ENCODE data around the gene DYRK1A.

Gene DYRK1A

DNA sequence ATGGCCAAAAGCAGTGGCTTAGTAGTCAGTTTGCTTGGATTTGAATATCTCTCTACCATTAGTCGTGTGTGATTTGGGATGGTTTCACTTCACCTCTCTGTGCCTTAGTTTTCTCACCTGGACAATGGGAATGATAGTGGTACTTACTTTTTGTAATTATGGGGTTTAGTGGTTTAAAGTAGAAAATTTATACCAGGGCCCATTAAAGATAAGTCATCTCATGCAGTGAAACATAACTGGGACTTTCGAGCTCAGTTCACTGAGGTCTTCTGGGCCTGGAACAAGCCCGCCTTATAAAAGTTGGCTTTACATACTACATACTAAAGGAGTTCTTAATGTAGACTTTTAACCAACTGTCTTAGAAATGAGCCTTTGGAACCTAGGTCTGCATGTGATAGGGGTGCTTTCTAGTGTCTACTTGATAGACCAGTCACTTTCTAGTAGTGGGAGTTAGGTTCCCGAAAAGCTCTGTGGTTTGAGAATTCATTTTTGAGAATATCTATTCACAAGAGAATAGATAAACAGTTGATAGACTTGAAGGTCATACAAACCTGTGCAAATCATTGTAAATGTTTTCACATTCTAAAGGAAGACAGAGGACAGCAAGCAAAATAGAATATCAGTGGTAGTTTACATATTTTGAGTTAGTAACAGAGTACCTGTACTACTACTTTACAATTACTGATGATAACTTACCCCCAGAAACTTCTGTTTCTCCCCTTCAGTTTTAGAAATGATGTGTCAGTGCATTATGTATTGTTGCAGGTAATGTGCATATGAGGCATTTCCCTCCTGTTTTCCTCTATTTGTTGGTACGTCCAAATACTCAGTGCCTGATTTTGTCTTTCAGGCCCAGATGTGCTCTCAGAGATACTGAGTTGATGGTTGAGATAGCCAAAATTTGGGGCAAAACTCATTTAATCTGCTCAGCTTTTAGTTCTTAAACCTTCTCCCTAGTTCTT, 48.0 kb downstream of the DYRK1A start:
- Histone ChIP-seq H3K4me1 (ENCODE audit: control insufficient read depth in 1 of 2, insufficient read depth in 2 of 2, low read length in 2 of 2) (peaks cover 23 to 41% of the 10 kb centered on the region in 2 donors), H3K4me3 (ENCODE audit: low read depth in 1 of 2, low read length in 2 of 2) (no peak overlapping the region), H3K9me3 (ENCODE audit: control insufficient read depth in 1 of 2, low read length in 2 of 2) (no peaks in the 10 kb centered on the region), H3K27ac (ENCODE audit: low read depth, low read length) (no peak overlapping the region), H3K27me3 (ENCODE audit: control insufficient read depth in 1 of 2, insufficient read depth in 2 of 2, low read length in 2 of 2) (no peaks in the 10 kb centered on the region), H3K9ac (ENCODE audit: low read depth in 1 of 2, low read length in 2 of 2) (no peak overlapping the region), H3K36me3 (ENCODE audit: control insufficient read depth in 1 of 2, insufficient read depth in 2 of 2, low read length in 2 of 2) (no peaks in the 10 kb centered on the region)

DNA sequence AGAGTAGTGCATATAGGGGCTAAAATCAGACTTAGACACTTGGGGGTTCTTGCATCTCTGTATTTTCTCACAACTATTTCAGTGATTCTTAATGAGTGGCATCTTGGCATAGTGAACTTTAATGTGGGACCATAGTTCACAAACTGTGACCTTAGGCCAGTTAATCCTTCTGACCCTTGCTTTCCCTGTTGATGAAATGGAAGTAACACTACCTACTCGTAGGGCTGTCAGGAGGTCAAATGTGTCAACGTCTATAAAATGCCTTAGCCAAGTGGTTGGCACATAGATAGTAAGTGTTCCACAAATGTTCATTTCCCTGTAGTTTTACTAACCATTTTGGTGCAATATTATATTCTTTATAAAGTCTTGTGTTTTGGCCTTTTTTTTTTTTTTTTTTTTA, 49.4 kb downstream of the DYRK1A start:
- Histone ChIP-seq H3K4me3 (ENCODE audit: low read depth in 1 of 2, low read length in 2 of 2) (no peak overlapping the region), H3K9ac (ENCODE audit: low read depth in 1 of 2, low read length in 2 of 2) (no peak overlapping the region), H3K27ac (ENCODE audit: low read depth, low read length) (no peak overlapping the region), H3K4me1 (ENCODE audit: control insufficient read depth in 1 of 2, insufficient read depth in 2 of 2, low read length in 2 of 2) (peaks cover 23 to 50% of the 10 kb centered on the region in 2 donors), H3K27me3 (ENCODE audit: control insufficient read depth in 1 of 2, insufficient read depth in 2 of 2, low read length in 2 of 2) (no peaks in the 10 kb centered on the region), H3K36me3 (ENCODE audit: control insufficient read depth in 1 of 2, insufficient read depth in 2 of 2, low read length in 2 of 2) (no peaks in the 10 kb centered on the region), H3K9me3 (ENCODE audit: control insufficient read depth in 1 of 2, low read length in 2 of 2) (no peaks in the 10 kb centered on the region)

DNA sequence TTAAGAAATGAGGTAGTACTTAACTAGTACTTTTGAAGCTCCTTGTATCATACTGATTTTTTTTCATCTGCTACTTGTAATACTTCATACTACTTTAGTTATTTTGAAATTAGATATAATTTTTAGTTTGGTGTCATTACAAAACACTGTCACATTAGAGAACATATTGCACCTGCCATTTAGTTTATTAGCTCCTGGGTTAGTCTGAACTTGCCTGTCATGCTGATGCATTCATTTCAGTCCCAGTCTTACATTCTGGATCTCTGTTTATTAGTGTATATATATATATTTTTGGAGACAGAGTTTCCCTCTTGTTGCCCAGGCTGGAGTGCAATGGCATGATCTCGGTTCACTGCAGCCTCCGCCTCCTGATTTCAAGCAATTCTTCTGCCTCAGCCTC, 50.3 kb downstream of the DYRK1A start:
- H3K4me3 ChIP-seq (ENCODE audit: low read depth in 1 of 2, low read length in 2 of 2): no peak overlapping the region
- no peak overlapping the region for H3K9ac ChIP-seq (ENCODE audit: low read depth in 1 of 2, low read length in 2 of 2)
- H3K36me3 ChIP-seq (ENCODE audit: control insufficient read depth in 1 of 2, insufficient read depth in 2 of 2, low read length in 2 of 2): no peaks in the 10 kb centered on the region
- no peaks in the 10 kb centered on the region for H3K27me3 ChIP-seq (ENCODE audit: control insufficient read depth in 1 of 2, insufficient read depth in 2 of 2, low read length in 2 of 2)
- no peaks in the 10 kb centered on the region for H3K9me3 ChIP-seq (ENCODE audit: control insufficient read depth in 1 of 2, low read length in 2 of 2)
- H3K4me1 ChIP-seq (ENCODE audit: control insufficient read depth in 1 of 2, insufficient read depth in 2 of 2, low read length in 2 of 2): peaks cover 17 to 42% of the 10 kb centered on the region in 2 donors
- no peak overlapping the region for H3K27ac ChIP-seq (ENCODE audit: low read depth, low read length)

DNA sequence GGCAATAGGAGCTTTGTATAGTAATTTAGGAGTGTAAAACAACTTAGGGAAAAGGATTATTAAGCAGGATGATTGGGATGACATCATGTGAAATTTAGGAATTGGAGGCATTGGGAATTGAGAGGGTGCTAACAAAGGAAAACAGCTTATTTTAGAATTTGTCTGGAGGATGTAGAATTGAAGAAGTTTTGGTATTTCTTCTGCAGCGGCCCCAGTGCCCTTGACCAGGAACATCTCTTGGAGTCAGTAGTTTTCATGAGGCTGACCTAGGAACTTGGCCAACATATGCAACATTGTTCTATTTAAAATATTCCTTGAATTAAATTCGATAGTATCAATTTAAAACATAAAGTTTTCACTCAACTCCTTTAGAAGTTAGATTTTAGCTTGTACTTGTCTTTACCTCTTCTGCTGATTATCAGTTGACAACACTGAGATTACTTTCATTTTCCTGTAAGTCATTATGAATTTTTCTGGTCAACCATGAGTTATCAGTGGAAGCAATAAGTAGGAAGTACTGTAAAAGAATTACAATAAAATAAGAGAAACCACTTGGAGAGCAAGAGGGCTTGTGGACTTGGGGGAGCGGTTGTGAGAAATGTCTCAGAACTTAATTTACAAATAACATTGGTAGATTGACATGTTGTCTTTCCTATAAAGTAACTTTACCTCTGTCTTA, 52.8 kb downstream of the DYRK1A start:
- no peak overlapping the region for H3K4me3 ChIP-seq (ENCODE audit: low read depth in 1 of 2, low read length in 2 of 2)
- peaks cover 11 to 40% of the 10 kb centered on the region in 2 donors for H3K4me1 ChIP-seq (ENCODE audit: control insufficient read depth in 1 of 2, insufficient read depth in 2 of 2, low read length in 2 of 2)
- H3K36me3 ChIP-seq (ENCODE audit: control insufficient read depth in 1 of 2, insufficient read depth in 2 of 2, low read length in 2 of 2): peaks cover 0 to 4% of the 10 kb centered on the region in 2 donors
- no peak overlapping the region for H3K27ac ChIP-seq (ENCODE audit: low read depth, low read length)
- no peaks in the 10 kb centered on the region for H3K9me3 ChIP-seq (ENCODE audit: control insufficient read depth in 1 of 2, low read length in 2 of 2)
- no peak overlapping the region for H3K9ac ChIP-seq (ENCODE audit: low read depth in 1 of 2, low read length in 2 of 2)
- no peaks in the 10 kb centered on the region for H3K27me3 ChIP-seq (ENCODE audit: control insufficient read depth in 1 of 2, insufficient read depth in 2 of 2, low read length in 2 of 2)

DNA sequence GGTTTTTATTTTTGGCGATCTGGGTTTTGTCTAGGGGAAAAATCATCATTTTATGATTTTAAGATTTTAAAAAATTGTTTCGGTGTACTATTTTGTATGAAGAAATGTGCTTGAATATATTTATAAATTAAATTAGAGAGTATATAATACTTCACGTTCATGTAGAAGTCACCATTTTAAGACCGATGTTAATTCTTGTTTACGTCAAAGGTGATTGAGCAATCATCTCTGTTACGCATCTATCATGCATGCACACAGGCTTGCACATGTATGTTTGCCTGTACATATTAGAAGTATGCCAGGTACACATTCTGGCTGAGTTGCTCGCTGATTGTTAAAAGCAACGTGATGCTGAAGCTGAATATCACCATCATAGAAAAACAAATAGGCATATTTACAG, 54.7 kb downstream of the DYRK1A start:
- no peak overlapping the region for H3K4me3 ChIP-seq (ENCODE audit: low read depth in 1 of 2, low read length in 2 of 2)
- peaks cover 0 to 11% of the 10 kb centered on the region in 2 donors for H3K36me3 ChIP-seq (ENCODE audit: control insufficient read depth in 1 of 2, insufficient read depth in 2 of 2, low read length in 2 of 2)
- no peak overlapping the region for H3K9ac ChIP-seq (ENCODE audit: low read depth in 1 of 2, low read length in 2 of 2)
- H3K4me1 ChIP-seq (ENCODE audit: control insufficient read depth in 1 of 2, insufficient read depth in 2 of 2, low read length in 2 of 2): peaks cover 0 to 22% of the 10 kb centered on the region in 2 donors
- H3K9me3 ChIP-seq (ENCODE audit: control insufficient read depth in 1 of 2, low read length in 2 of 2): no peaks in the 10 kb centered on the region
- no peaks in the 10 kb centered on the region for H3K27me3 ChIP-seq (ENCODE audit: control insufficient read depth in 1 of 2, insufficient read depth in 2 of 2, low read length in 2 of 2)
- H3K27ac ChIP-seq (ENCODE audit: low read depth, low read length): no peak overlapping the region

DNA sequence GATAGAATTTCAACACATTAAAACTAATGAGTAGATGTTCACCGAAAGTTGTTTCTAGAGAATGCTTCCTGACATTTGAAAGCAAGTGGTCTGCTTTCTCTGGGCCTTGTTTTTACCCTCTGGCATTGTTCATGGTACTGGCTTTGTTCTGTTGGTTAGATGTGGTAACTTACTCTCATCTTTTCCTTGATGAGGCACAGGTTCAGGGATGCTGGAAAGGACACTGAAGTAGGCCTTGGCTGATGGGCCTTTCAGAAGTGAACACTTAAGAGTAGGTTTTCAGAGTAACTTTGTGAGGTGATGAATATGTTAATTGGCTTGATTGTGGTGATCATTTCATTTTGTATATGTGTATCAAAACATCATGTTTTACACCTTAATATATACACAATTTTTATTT, 55.8 kb downstream of the DYRK1A start:
- Histone ChIP-seq H3K9ac (ENCODE audit: low read depth in 1 of 2, low read length in 2 of 2) (no peak overlapping the region), H3K36me3 (ENCODE audit: control insufficient read depth in 1 of 2, insufficient read depth in 2 of 2, low read length in 2 of 2) (peaks cover 0 to 11% of the 10 kb centered on the region in 2 donors), H3K4me1 (ENCODE audit: control insufficient read depth in 1 of 2, insufficient read depth in 2 of 2, low read length in 2 of 2) (peaks cover 0 to 22% of the 10 kb centered on the region in 2 donors), H3K27me3 (ENCODE audit: control insufficient read depth in 1 of 2, insufficient read depth in 2 of 2, low read length in 2 of 2) (no peaks in the 10 kb centered on the region), H3K27ac (ENCODE audit: low read depth, low read length) (no peak overlapping the region), H3K4me3 (ENCODE audit: low read depth in 1 of 2, low read length in 2 of 2) (no peak overlapping the region), H3K9me3 (ENCODE audit: control insufficient read depth in 1 of 2, low read length in 2 of 2) (no peaks in the 10 kb centered on the region)

DNA sequence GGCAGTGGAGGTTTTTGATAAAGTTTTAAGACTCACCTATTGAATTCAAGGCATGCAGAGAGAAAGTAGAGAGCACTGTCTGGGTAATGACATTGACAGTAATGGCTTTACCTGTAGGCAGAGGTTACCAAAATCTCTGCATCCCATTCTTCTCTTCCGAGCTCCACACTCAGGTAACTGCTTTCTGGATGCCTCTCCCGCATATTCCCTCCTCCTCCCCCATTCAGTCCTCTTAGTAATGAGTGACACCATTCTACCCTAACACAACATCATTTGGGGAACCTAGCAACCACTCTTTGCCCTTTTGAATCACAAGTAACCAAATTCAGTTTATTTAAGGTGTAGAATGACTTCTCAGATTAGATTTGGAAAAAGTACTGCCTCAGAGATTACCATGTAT, 56.5 kb downstream of the DYRK1A start:
- no peak overlapping the region for H3K9ac ChIP-seq (ENCODE audit: low read depth in 1 of 2, low read length in 2 of 2)
- peaks cover 0 to 11% of the 10 kb centered on the region in 2 donors for H3K36me3 ChIP-seq (ENCODE audit: control insufficient read depth in 1 of 2, insufficient read depth in 2 of 2, low read length in 2 of 2)
- H3K27me3 ChIP-seq (ENCODE audit: control insufficient read depth in 1 of 2, insufficient read depth in 2 of 2, low read length in 2 of 2): no peaks in the 10 kb centered on the region
- H3K4me1 ChIP-seq (ENCODE audit: control insufficient read depth in 1 of 2, insufficient read depth in 2 of 2, low read length in 2 of 2): peaks cover 0 to 22% of the 10 kb centered on the region in 2 donors
- no peaks in the 10 kb centered on the region for H3K9me3 ChIP-seq (ENCODE audit: control insufficient read depth in 1 of 2, low read length in 2 of 2)
- H3K27ac ChIP-seq (ENCODE audit: low read depth, low read length): no peak overlapping the region
- no peak overlapping the region for H3K4me3 ChIP-seq (ENCODE audit: low read depth in 1 of 2, low read length in 2 of 2)

DNA sequence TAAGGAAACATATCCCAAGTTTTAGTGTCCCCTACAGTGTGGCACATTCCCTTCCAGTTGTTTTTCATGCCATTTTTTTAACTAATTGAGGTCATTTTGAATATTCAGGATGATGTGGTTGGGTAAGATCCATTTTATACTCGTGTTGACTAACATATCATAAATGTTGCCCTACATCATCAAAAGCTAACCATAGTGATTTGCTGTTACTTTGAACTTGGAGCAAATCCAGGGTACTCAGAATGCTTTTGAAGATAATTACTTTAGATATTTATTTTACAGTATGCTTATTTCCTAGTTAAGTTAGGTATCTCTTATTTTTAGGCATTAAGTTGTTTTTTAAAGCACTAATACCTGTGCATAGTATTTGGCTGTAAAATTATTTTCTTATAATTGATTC, 57.8 kb downstream of the DYRK1A start:
- H3K9ac ChIP-seq (ENCODE audit: low read depth in 1 of 2, low read length in 2 of 2): no peak overlapping the region
- H3K9me3 ChIP-seq (ENCODE audit: control insufficient read depth in 1 of 2, low read length in 2 of 2): no peaks in the 10 kb centered on the region
- H3K27me3 ChIP-seq (ENCODE audit: control insufficient read depth in 1 of 2, insufficient read depth in 2 of 2, low read length in 2 of 2): no peaks in the 10 kb centered on the region
- peaks cover 0 to 13% of the 10 kb centered on the region in 2 donors for H3K4me1 ChIP-seq (ENCODE audit: control insufficient read depth in 1 of 2, insufficient read depth in 2 of 2, low read length in 2 of 2)
- H3K4me3 ChIP-seq (ENCODE audit: low read depth in 1 of 2, low read length in 2 of 2): no peak overlapping the region
- H3K36me3 ChIP-seq (ENCODE audit: control insufficient read depth in 1 of 2, insufficient read depth in 2 of 2, low read length in 2 of 2): peaks cover 0 to 11% of the 10 kb centered on the region in 2 donors
- H3K27ac ChIP-seq (ENCODE audit: low read depth, low read length): no peak overlapping the region

DNA sequence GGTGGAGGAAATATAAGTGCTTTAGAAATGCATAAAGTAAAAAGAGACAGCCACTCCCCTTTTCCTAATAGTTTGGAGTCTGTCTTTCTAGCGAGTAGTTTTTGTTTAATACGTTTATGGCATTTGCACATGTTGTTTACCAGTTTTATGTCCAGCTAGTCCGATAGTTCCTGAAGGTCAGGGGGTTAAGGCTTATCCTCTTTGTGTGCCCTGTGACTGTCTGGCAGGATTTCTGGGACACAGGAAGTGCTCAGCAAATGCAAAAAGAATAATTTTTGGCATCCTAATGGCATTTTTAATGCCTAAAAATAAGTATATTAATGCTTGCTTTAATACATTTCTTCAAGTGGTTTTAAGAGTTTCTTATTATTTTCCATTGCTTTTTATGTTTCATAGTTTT, 58.4 kb downstream of the DYRK1A start:
- H3K4me3 ChIP-seq (ENCODE audit: low read depth in 1 of 2, low read length in 2 of 2): no peak overlapping the region
- no peaks in the 10 kb centered on the region for H3K27me3 ChIP-seq (ENCODE audit: control insufficient read depth in 1 of 2, insufficient read depth in 2 of 2, low read length in 2 of 2)
- H3K27ac ChIP-seq (ENCODE audit: low read depth, low read length): no peak overlapping the region
- H3K9ac ChIP-seq (ENCODE audit: low read depth in 1 of 2, low read length in 2 of 2): no peak overlapping the region
- H3K4me1 ChIP-seq (ENCODE audit: control insufficient read depth in 1 of 2, insufficient read depth in 2 of 2, low read length in 2 of 2): peaks cover 0 to 9% of the 10 kb centered on the region in 2 donors
- H3K9me3 ChIP-seq (ENCODE audit: control insufficient read depth in 1 of 2, low read length in 2 of 2): no peaks in the 10 kb centered on the region
- peaks cover 0 to 11% of the 10 kb centered on the region in 2 donors for H3K36me3 ChIP-seq (ENCODE audit: control insufficient read depth in 1 of 2, insufficient read depth in 2 of 2, low read length in 2 of 2)

DNA sequence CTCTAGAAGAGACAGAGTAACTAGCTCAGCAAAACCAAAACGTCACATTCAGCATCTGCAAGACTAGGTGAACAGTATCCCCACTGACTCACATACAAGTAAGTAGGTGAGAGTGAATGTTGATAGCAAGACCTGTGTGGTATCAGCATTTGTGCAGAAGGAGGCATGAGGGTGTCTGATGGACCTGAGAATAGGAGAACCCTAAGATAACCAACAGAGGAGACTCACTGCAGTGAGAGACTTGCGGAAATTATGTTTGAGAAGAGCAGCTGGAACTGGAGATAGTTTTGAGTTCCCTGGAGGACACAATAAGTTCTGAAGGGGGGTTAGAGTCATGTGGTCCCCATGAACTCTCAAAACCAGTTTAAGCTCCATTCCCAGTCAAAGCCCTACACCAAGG, 59.1 kb downstream of the DYRK1A start:
- Histone ChIP-seq H3K9me3 (ENCODE audit: control insufficient read depth in 1 of 2, low read length in 2 of 2) (no peaks in the 10 kb centered on the region), H3K4me3 (ENCODE audit: low read depth in 1 of 2, low read length in 2 of 2) (no peak overlapping the region), H3K36me3 (ENCODE audit: control insufficient read depth in 1 of 2, insufficient read depth in 2 of 2, low read length in 2 of 2) (peaks cover 3 to 11% of the 10 kb centered on the region in 2 donors), H3K27me3 (ENCODE audit: control insufficient read depth in 1 of 2, insufficient read depth in 2 of 2, low read length in 2 of 2) (no peaks in the 10 kb centered on the region), H3K4me1 (ENCODE audit: control insufficient read depth in 1 of 2, insufficient read depth in 2 of 2, low read length in 2 of 2) (peaks cover 0 to 3% of the 10 kb centered on the region in 2 donors), H3K9ac (ENCODE audit: low read depth in 1 of 2, low read length in 2 of 2) (no peak overlapping the region), H3K27ac (ENCODE audit: low read depth, low read length) (no peak overlapping the region)

All from duodenal mucosa (tissue), 2 donors.